HepG2 (cell line): ENCODE data around the gene AKR1C4. TPM values are rescaled to one million over a fixed set of nuclear protein-coding genes. Genes with fewer than 3 reads are reported as not detected.
A peak's percentile ranks its signal among the peaks of the same experiment; 100 is the strongest.

Experiments used
- CTCF ChIP-seq: sonication (generic); formaldehyde crosslinking; IDR thresholded peaks from 2 replicates; pipeline ENCODE4 v1.5.0; 2020; ENCODE audit warnings: mild to moderate bottlenecking, missing genetic modification reagents, moderate library complexity
- ELF3 ChIP-seq: IDR thresholded peaks from 2 replicates; pipeline ENCODE4 v1.6.1; 2016; ENCODE audit warnings: missing genetic modification reagents, missing compliant biosample characterization
- ESRRA ChIP-seq: sonication (generic); formaldehyde crosslinking; IDR thresholded peaks from 2 replicates; pipeline ENCODE4 v1.5.1; 2020; ENCODE audit warnings: mild to moderate bottlenecking, low read depth, missing genetic modification reagents
- HBP1 ChIP-seq: IDR thresholded peaks from 2 replicates; pipeline ENCODE4 v1.6.1; 2016; ENCODE audit warnings: low read depth, control low read depth
- HNF4A ChIP-seq: sonication (generic); formaldehyde crosslinking; IDR thresholded peaks from 2 replicates; pipeline ENCODE4 v1.4.0; 2020; ENCODE audit warnings: missing genetic modification reagents
- NFE2L2 ChIP-seq: fragments of 150-350 bp; IDR thresholded peaks from 2 replicates; pipeline ENCODE4 v1.6.1; 2014; ENCODE audit warnings: low read length
- NR2F2 ChIP-seq: IDR thresholded peaks from 2 replicates; pipeline ENCODE4 v1.6.1; 2012; ENCODE audit warnings: low read depth, inconsistent platforms, borderline replicate concordance
- PRDM15 ChIP-seq: sonication (generic); formaldehyde crosslinking; IDR thresholded peaks from 2 replicates; pipeline ENCODE4 v1.4.0; 2020; ENCODE audit warnings: missing genetic modification reagents
- SNRNP70 ChIP-seq: fragments of 200-400 bp; formaldehyde crosslinking; IDR thresholded peaks from 2 replicates; pipeline ENCODE4 v1.6.1; 2017; ENCODE audit warnings: mild to moderate bottlenecking, low read depth, low read length, moderate library complexity
- STAG1 ChIP-seq: sonication (generic); formaldehyde crosslinking; IDR thresholded peaks from 2 replicates; pipeline ENCODE4 v1.4.0; 2020; ENCODE audit warnings: missing genetic modification reagents
- ZNF18 ChIP-seq: sonication (generic); formaldehyde crosslinking; IDR thresholded peaks from 2 replicates; pipeline ENCODE4 v1.8.0; 2022; ENCODE audit warnings: mild to moderate bottlenecking, missing genetic modification reagents; ENCODE audit not compliant: insufficient replicate concordance
- ZNF253 ChIP-seq: sonication (generic); formaldehyde crosslinking; IDR thresholded peaks from 2 replicates; pipeline ENCODE4 v1.8.0; 2022; ENCODE audit warnings: mild to moderate bottlenecking, missing genetic modification reagents, borderline replicate concordance
- ZNF317 ChIP-seq: sonication (generic); formaldehyde crosslinking; IDR thresholded peaks from 2 replicates; pipeline ENCODE4 v1.5.0; 2020; ENCODE audit warnings: mild to moderate bottlenecking, missing genetic modification reagents
- ZNF33A ChIP-seq: sonication (generic); formaldehyde crosslinking; IDR thresholded peaks from 2 replicates; pipeline ENCODE4 v1.5.1; 2020; ENCODE audit warnings: missing genetic modification reagents, mild to moderate bottlenecking, moderate library complexity, borderline replicate concordance
- ZNF441 ChIP-seq: sonication (generic); formaldehyde crosslinking; IDR thresholded peaks from 2 replicates; pipeline ENCODE4 v1.7.0; 2021; ENCODE audit warnings: missing genetic modification reagents, borderline replicate concordance
- ZNF660 ChIP-seq: sonication (generic); formaldehyde crosslinking; IDR thresholded peaks from 2 replicates; pipeline ENCODE4 v1.5.1; 2020; ENCODE audit warnings: mild to moderate bottlenecking, low read depth, missing genetic modification reagents, borderline replicate concordance
- ZNF672 ChIP-seq: sonication (generic); formaldehyde crosslinking; IDR thresholded peaks from 2 replicates; pipeline ENCODE4 v1.8.1; 2022; ENCODE audit warnings: missing genetic modification reagents
- ZNF746 ChIP-seq: sonication (generic); formaldehyde crosslinking; IDR thresholded peaks from 2 replicates; pipeline ENCODE4 v1.8.0; 2022; ENCODE audit warnings: mild to moderate bottlenecking, missing genetic modification reagents
- polyA plus RNA-seq, 8 experiments: library from polyadenylated mRNA; depleted of rRNA in 3 of 8; stranded (reverse) in 7 of 8; unstranded in 1 of 8; fragments of >200 nt; fragmentation: Illumina TruSeq in 4 of 8; extraction: Trizol in 4 of 8; gene quantifications; 2 replicates each; pipeline versions ENCODE4 v1.2.1 to v1.2.3, GENCODE V29; 2011 to 2016; ENCODE audit warnings: low read depth in 4 of 8, missing spikeins in 1 of 8, mixed read lengths in 1 of 8; ENCODE audit not compliant: insufficient read depth in 1 of 8
- total RNA-seq, 5 experiments: library from RNA; depleted of rRNA; stranded (reverse); fragments of >200 nt; fragmentation: Illumina TruSeq; extraction: Trizol; gene quantifications; 2 replicates each; pipeline ENCODE4 v1.2.3, GENCODE V29; 2016; ENCODE audit warnings: low read depth in 1 of 5

Gene AKR1C4
- total and polyA plus RNA-seq, 2 of the 13 experiments (the other 11 are each of a cell fraction or from before 2014, with no cell fraction given) = 0.18 to 1.3 TPM

GRCh38 chr10:5234106-5234860 lies 37.6 kb downstream of the AKR1C4 start (continued):
- TF ChIP-seq ZNF441 (CRISPR knock-in tag) (no peak), ELF3 (CRISPR knock-in tag) (peak; percentile 97), ZNF672 (CRISPR knock-in tag) (no peak), ZNF33A (CRISPR knock-in tag) (no peak), ZNF660 (no peak), ESRRA (CRISPR knock-in tag) (no peak), ZNF317 (CRISPR knock-in tag) (no peak), HNF4A (CRISPR knock-in tag) (peak; percentile 80), NFE2L2 (no peak), CTCF (no peak), ZNF18 (no peak), NR2F2 (no peak), SNRNP70 (no peak), ZNF746 (0 out of 2 replicates have a peak, but pooled peaks have one; percentile 40), ZNF253 (no peak), HBP1 (CRISPR knock-in tag) (no peak), STAG1 (CRISPR knock-in tag) (peak; percentile 16), PRDM15 (CRISPR knock-in tag) (no peak)
